Heart left ventricle (tissue), 16 donors: Measurements from ENCODE around the gene LRIG1. TPM values are rescaled to one million over a fixed set of nuclear protein-coding genes. Genes with fewer than 3 reads are reported as not detected.

Experiments
- ATAC-seq, 4 donors: fragments of 200-7000 bp; cut with Tn5 transposase; one replicate each; pipeline ENCODE4 v1.9.1; 2020 to 2022; ENCODE audit warnings: moderate library complexity in 4 of 4, mild to moderate bottlenecking in 3 of 4, moderate number of reproducible peaks in 1 of 4
- DNase-seq, 5 donors: peaks; one replicate each; pipeline ENCODE4 v3.0.0-alpha.2; 2020
- H3K27ac ChIP-seq, 12 donors: fragments of 200-600 bp; sonication (generic) in 4 of 12; one replicate each; pipeline versions ENCODE4 v1.5.0 to v1.8.0; 2016 to 2022; ENCODE audit warnings: mild to moderate bottlenecking in 2 of 12
- H3K27me3 ChIP-seq, 9 donors: fragments of 200-600 bp; sonication (generic) in 2 of 9; one replicate each; pipeline versions ENCODE4 v1.5.1 to v1.8.0; 2016 to 2022; ENCODE audit warnings: mild to moderate bottlenecking in 3 of 9
- H3K36me3 ChIP-seq, 9 donors: fragments of 200-600 bp; sonication (generic) in 2 of 9; one replicate each; pipeline versions ENCODE4 v1.5.0 to v1.8.0; 2018 to 2022; ENCODE audit warnings: mild to moderate bottlenecking in 2 of 9
- H3K4me1 ChIP-seq, 12 donors: fragments of 200-600 bp; sonication (generic) in 4 of 12; one replicate each; pipeline versions ENCODE4 v1.5.0 to v1.8.0; 2016 to 2022; ENCODE audit warnings: mild to moderate bottlenecking in 3 of 12
- H3K4me3 ChIP-seq, 12 donors: fragments of 200-600 bp; sonication (generic) in 4 of 12; one replicate each; pipeline versions ENCODE4 v1.5.0 to v1.8.0; 2017 to 2022; ENCODE audit warnings: mild to moderate bottlenecking in 9 of 12, moderate library complexity in 4 of 12
- H3K9me3 ChIP-seq, 12 donors: fragments of 200-600 bp; sonication (generic) in 4 of 12; one replicate each; pipeline versions ENCODE4 v1.5.0 to v1.8.0; 2016 to 2022; ENCODE audit warnings: mild to moderate bottlenecking in 1 of 12
- CTCF ChIP-seq, 12 donors: fragments of 200-600 bp; sonication (generic) in 4 of 12; IDR thresholded peaks; one replicate each; pipeline versions ENCODE4 v1.5.0 to v1.8.0; 2018 to 2022; ENCODE audit warnings: antibody characterized with exemption in 12 of 12, mild to moderate bottlenecking in 5 of 12
- POLR2A ChIP-seq, 2 donors: fragments of 450-650 bp; IDR thresholded peaks; one replicate each; pipeline ENCODE4 v1.6.1; 2017; ENCODE audit warnings: antibody characterized with exemption in 2 of 2, mild to moderate bottlenecking in 2 of 2, moderate library complexity in 2 of 2
- WGBS, 4 donors: extraction: QIAGEN DNeasy Blood & Tissue Kit in 2 of 4; methylation state at CpG; one replicate each; pipeline versions ENCODE4 v1.1.5 to v1.1.7; 2013 to 2018; 5-methylcytosine and 5-hydroxymethylcytosine counted together
- intact Hi-C, 10 donors: fragments of 100-400 bp; cut with DNase I; formaldehyde crosslinking; loops; one replicate each; pipeline versions ENCODE4 v1.11.1 to v1.14.2; 2022
- polyA plus RNA-seq, 2 donors: library from polyadenylated mRNA; stranded (reverse); fragments of 200-250 nt; gene quantifications; one replicate each; pipeline ENCODE4 v1.2.3, GENCODE V29; 2013
- total RNA-seq, 9 donors: library from RNA; depleted of rRNA in 2 of 9; stranded (reverse); fragments of >200 nt in 2 of 9; fragmentation: NEBNext Ultra II Directional in 3 of 9; extraction: Animal tissue kit (Norgen Biotek cat#: 25700) in 3 of 9; gene quantifications; one replicate each; pipeline versions ENCODE4 v1.1.0 to v1.2.4, GENCODE V29; 2016 to 2023
- donor health status: ischemic (EF 13 %, LVEDD 7.1; RV severe dilation, severe dysfunction).
- donor health status: healthy with polysubstance abuse.
- donor health status: DM: no; HTN: yes; CAD: no.
- donor health status: DM: no; HTN: no; CAD: no.
- donor health status: ischemic (EF 25% LVEDD 6.9; RV normal size, moderate dysfunction).
- donor health status: ischemic (EF 25% LVEDD 5.7; RV mildly dilated, moderate dysfunction).
- donor health status: healthy.
- donor health status: DM: yes; HTN: yes; CAD: no.
- donor health status: ischemic (EF 35%, LVEDD 5.7; RV mildly dilated, moderate dysfunction).
- donor health status: nonischemic (EF 11% LVEDD 7.7; RV severe dilation, severe dysfunction).
- donor health status: DM: yes; HTN: yes; CAD: no.
- donor health status: PGD.
- donor health status: ischemic (EF 29% LVEDD 5.4; RV normal size, mild dysfunction).
- donor health status: nonischemic (EF 23%, LVEDD 6.1; RV moderate dilation, normal function).

LRIG1 gene
- total and polyA plus RNA-seq, 11 donors = 42.3 to 161 (median 88.8) TPM

- intact Hi-C loops = no loop called here
- ATAC-seq = no peak
- H3K9me3 ChIP-seq = no peaks in the 10 kb centered on the region
- no peak for TF ChIP-seq POLR2A (IDR thresholded peaks at IDR 0.05)
- TF ChIP-seq CTCF (IDR thresholded peaks at IDR 0.05) = no peak
- no peaks in the 10 kb centered on the region for H3K4me1 ChIP-seq
- no peak overlapping the region for H3K27ac ChIP-seq
- no peaks in the 10 kb centered on the region for H3K36me3 ChIP-seq
- no peaks in the 10 kb centered on the region for H3K27me3 ChIP-seq
- WGBS, 4 donors = 75 to 85% (median 80%) methylated on average over 4 of the region's 4 CpGs
- no peak overlapping the region for H3K4me3 ChIP-seq
- DNase-seq = no peak
Observed at GRCh38 chr3:66518644-66519043, 17.8 kb upstream of the LRIG1 start.

GRCh38 chr3:66518126-66518525, 17.3 kb upstream of the LRIG1 start:
- no peaks in the 10 kb centered on the region for H3K4me1 ChIP-seq
- H3K27ac ChIP-seq = no peak overlapping the region
- intact Hi-C loops = no loop called here
- H3K27me3 ChIP-seq = no peaks in the 10 kb centered on the region
- H3K9me3 ChIP-seq = no peaks in the 10 kb centered on the region
- H3K4me3 ChIP-seq = no peak overlapping the region
- ATAC-seq = peak in 1 of 4 donors; percentile 47
- WGBS, 4 donors = 66 to 87% (median 81%) methylated on average over 2 of the region's 2 CpGs
- H3K36me3 ChIP-seq = no peaks in the 10 kb centered on the region
- no peak for DNase-seq
- TF ChIP-seq POLR2A (IDR thresholded peaks at IDR 0.05) (no peak), CTCF (IDR thresholded peaks at IDR 0.05) (no peak)

GRCh38 chr3:66517241-66517640, 16.4 kb upstream of the LRIG1 start:
- no peak for ATAC-seq
- Histone ChIP-seq H3K9me3 (no peaks in the 10 kb centered on the region), H3K4me3 (no peak overlapping the region), H3K27me3 (no peaks in the 10 kb centered on the region), H3K36me3 (no peaks in the 10 kb centered on the region), H3K4me1 (no peaks in the 10 kb centered on the region), H3K27ac (no peak overlapping the region)
- intact Hi-C loops = no loop called here
- DNase-seq = no peak
- TF ChIP-seq CTCF (IDR thresholded peaks at IDR 0.05) (no peak), POLR2A (IDR thresholded peaks at IDR 0.05) (no peak)
- WGBS, 4 donors = 58 to 71% (median 66%) methylated on average over 2 of the region's 2 CpGs

GRCh38 chr3:66508461-66508860, 7.6 kb upstream of the LRIG1 start:
- no peaks in the 10 kb centered on the region for H3K9me3 ChIP-seq
- no peaks in the 10 kb centered on the region for H3K27me3 ChIP-seq
- intact Hi-C loops = loop anchor here in 8 of 10 donors (2.0 to 10.0 kb wide), 3 partner anchors 36 to 306 kb away; no protein-coding TSS in a partner anchor
- H3K27ac ChIP-seq = peak overlapping the region in 5 of 12 donors; percentile 8 to 76 (median 48)
- peaks cover 0 to 9% (median 0%) of the 10 kb centered on the region in 12 donors for H3K4me1 ChIP-seq
- H3K4me3 ChIP-seq = no peak overlapping the region
- 59 to 72% (median 68%) methylated on average over 7 of the region's 7 CpGs for WGBS, 4 donors
- H3K36me3 ChIP-seq = no peaks in the 10 kb centered on the region
- DNase-seq = no peak
- ATAC-seq = no peak
- TF ChIP-seq CTCF (IDR thresholded peaks at IDR 0.05) = no peak
- no peak for TF ChIP-seq POLR2A (IDR thresholded peaks at IDR 0.05)
